ENCODE measurements around the gene ZFAND3.

GRCh38 chr6:38024908-38025307, 205.4 kb downstream of the ZFAND3 start:
- TF ChIP-seq POLR2A (IDR thresholded peaks at IDR 0.05; ENCODE audit: low read depth, low read length) (no peak), TAF1 (IDR thresholded peaks at IDR 0.05; ENCODE audit: borderline replicate concordance, low read depth, low read length) (no peak), POLR2AphosphoS5 (IDR thresholded peaks at IDR 0.05; ENCODE audit: low read depth, low read length) (no peak)
